GM13976 (cell line): ENCODE measurements around the gene C5orf63.
"Not testable (repeated sequence)": the region's sequence is repeated elsewhere in the genome, so short reads cannot be mapped to it uniquely, and the experiment has no call there.

Experiments
- DNase-seq: peaks from one replicate; pipeline ENCODE4 v3.0.0; 2012; ENCODE audit warnings: low spot score
- CTCF ChIP-seq: IDR thresholded peaks from 2 replicates; pipeline ENCODE4 v1.5.1; 2012; ENCODE audit warnings: borderline replicate concordance, mild to moderate bottlenecking; ENCODE audit not compliant: insufficient read depth; ENCODE audit errors: extremely low read depth, missing control alignments, control extremely low read depth
- in situ Hi-C: fragments of 300-500 bp; cut with MboI; formaldehyde crosslinking; loops from one replicate; pipeline ENCODE4 v1.12.0; 2022; ENCODE audit warnings: low sequenced_read_pairs, mixed read lengths, inconsistent platforms; ENCODE audit not compliant: unreplicated experiment

Gene C5orf63

GRCh38 chr5:127072861-127073846 lies at the start of gene C5orf63:
Gene C5orf63 (minus strand): TSS chr5:127073502. CDS start chr5:127058995, 14,507 bp downstream.
- peak; percentile 86 for DNase-seq
- no peak for TF ChIP-seq CTCF
- in situ Hi-C loops = no loop called here

GRCh38 chr5:127112347-127112864 lies 39.1 kb upstream of the C5orf63 start:
- in situ Hi-C loops = no loop called here
- no peak for DNase-seq
- no peak for TF ChIP-seq CTCF

- in situ Hi-C loops = no loop called here
- DNase-seq = peak; percentile 16
- no peak for TF ChIP-seq CTCF
These were observed 37.8 kb upstream of the C5orf63 start for GRCh38 chr5:127111112-127111511.

- DNase-seq, in situ Hi-C loops: not testable (repeated sequence)
These were observed 35.4 kb upstream of the C5orf63 start for GRCh38 chr5:127108624-127109260.

GRCh38 chr5:127101935-127102334 lies 28.6 kb upstream of the C5orf63 start:
- TF ChIP-seq CTCF = no peak
- in situ Hi-C loops = no loop called here
- DNase-seq = no peak

- TF ChIP-seq CTCF = no peak
- DNase-seq = no peak
- in situ Hi-C loops = no loop called here
These were observed 28.2 kb upstream of the C5orf63 start for GRCh38 chr5:127101533-127101932.
